AG04450 (cell line): Measurements from ENCODE around the gene GLIS1. TPM values are rescaled to one million over a fixed set of nuclear protein-coding genes. Genes with fewer than 3 reads are reported as not detected.
A peak's percentile ranks its signal among the peaks of the same experiment; 100 is the strongest.

Source experiments
- CTCF ChIA-PET: fragments of 300-600, 350-600 bp; formaldehyde crosslinking; extraction: SDS; loops from one replicate; lab custom pipeline; 2022; ENCODE audit warnings: antibody characterized with exemption, inconsistent platforms; lab: Charles Lee
- POLR2A ChIA-PET: fragments of 350-600 bp; formaldehyde crosslinking; extraction: SDS; loops from one replicate; lab custom pipeline; 2021; ENCODE audit warnings: antibody characterized with exemption, inconsistent platforms; lab: Yijun Ruan, JAX
- DNase-seq: peaks from one replicate; pipeline ENCODE4 v3.0.0-alpha.2; 2011; ENCODE audit warnings: low read depth, low spot score
- H3K27ac ChIP-seq: one replicate; pipeline ENCODE4 v1.5.1; 2012; ENCODE audit warnings: low read depth, low read length, control low read depth
- H3K27me3 ChIP-seq: one replicate; pipeline ENCODE4 v1.6.0; 2012; ENCODE audit warnings: low read length; ENCODE audit not compliant: control insufficient read depth, insufficient read depth
- H3K4me3 ChIP-seq: 2 replicates; pipeline ENCODE4 v1.5.1; 2011; ENCODE audit warnings: mild to moderate bottlenecking, low read depth, low read length, control low read depth
- H3K9me3 ChIP-seq: 2 replicates; pipeline ENCODE4 v1.5.1; 2012; ENCODE audit warnings: low read length; ENCODE audit not compliant: control insufficient read depth, insufficient read depth
- CTCF ChIP-seq: IDR thresholded peaks from 2 replicates; pipeline ENCODE4 v1.5.1; 2011; ENCODE audit warnings: low read depth, low read length, control low read depth, inconsistent platforms
- polyA plus RNA-seq: library from polyadenylated mRNA; depleted of rRNA; stranded (reverse); fragments of >200 nt; gene quantifications from 2 replicates; pipeline ENCODE4 v1.2.3, GENCODE V29; 2011

The GLIS1 gene
- polyA plus RNA-seq, 1 experiment: 0.77 TPM

- no peak for DNase-seq
- Histone ChIP-seq H3K9me3 (peaks cover 4% of the 10 kb centered on the region; the same call in 1 of the 2 replicates), H3K27ac (no peak overlapping the region), H3K27me3 (no peaks in the 10 kb centered on the region), H3K4me3 (no peak overlapping the region)
- TF ChIP-seq CTCF: no peak
- CTCF ChIA-PET: interaction anchor here (0.8 kb wide), 1 partner anchor 293 kb away, joined by 3 read pairs; no protein-coding TSS in a partner anchor
- POLR2A ChIA-PET: no interaction called here
These were observed 171.5 kb downstream of the GLIS1 start for GRCh38 chr1:53567450-53567849.

GRCh38 chr1:53563611-53564010 is 175.4 kb downstream of the GLIS1 start:
- Histone ChIP-seq H3K27me3 (no peaks in the 10 kb centered on the region), H3K9me3 (peaks cover 4% of the 10 kb centered on the region; the same call in 1 of the 2 replicates), H3K4me3 (no peak overlapping the region), H3K27ac (no peak overlapping the region)
- ChIA-PET POLR2A (no interaction called here), CTCF (no interaction called here)
- no peak for TF ChIP-seq CTCF
- no peak for DNase-seq

GRCh38 chr1:53562981-53563379 is 176.0 kb downstream of the GLIS1 start:
- peaks cover 4% of the 10 kb centered on the region; the same call in 1 of the 2 replicates for H3K9me3 ChIP-seq
- ChIA-PET CTCF (interaction anchor here (0.6 kb wide), 1 partner anchor 191 kb away, joined by 4 read pairs; no protein-coding TSS in a partner anchor), POLR2A (no interaction called here)
- no peak overlapping the region for H3K4me3 ChIP-seq
- H3K27ac ChIP-seq: no peak overlapping the region
- DNase-seq: no peak
- no peaks in the 10 kb centered on the region for H3K27me3 ChIP-seq
- no peak for TF ChIP-seq CTCF

GRCh38 chr1:53562291-53562980 is 176.5 kb downstream of the GLIS1 start:
- Histone ChIP-seq H3K27me3 (no peaks in the 10 kb centered on the region), H3K9me3 (peaks cover 1% of the 10 kb centered on the region; the same call in 1 of the 2 replicates), H3K27ac (no peak overlapping the region), H3K4me3 (no peak overlapping the region)
- POLR2A ChIA-PET: no interaction called here
- DNase-seq: no peak
- CTCF ChIA-PET: interaction anchor here (0.6 to 0.7 kb wide), 2 partner anchors 78 to 191 kb away, joined by 3 to 4 read pairs; no protein-coding TSS in a partner anchor
- no peak for TF ChIP-seq CTCF

- Histone ChIP-seq H3K27ac (peak overlapping the region; percentile 3), H3K27me3 (no peaks in the 10 kb centered on the region), H3K9me3 (no peaks in the 10 kb centered on the region), H3K4me3 (no peak overlapping the region)
- no peak for DNase-seq
- CTCF ChIA-PET: no interaction called here
- POLR2A ChIA-PET: no interaction called here
- no peak for TF ChIP-seq CTCF
These were observed 177.4 kb downstream of the GLIS1 start for GRCh38 chr1:53561503-53562105.
